Daoy (cell line): Measurements from ENCODE around the gene HSPH1. TPM values are rescaled to one million over a fixed set of nuclear protein-coding genes. Genes with fewer than 3 reads are reported as not detected.

Experiments
- DNase-seq: peaks from one replicate; pipeline ENCODE4 v3.0.0-alpha.2; 2015; ENCODE audit warnings: low read depth
- total RNA-seq: library from RNA; depleted of rRNA; stranded (reverse); fragments of >200 nt; shearing (Covaris generic); gene quantifications from 2 replicates; pipeline ENCODE4 v1.2.3, GENCODE V29; 2014; rRNA removed

Gene HSPH1
- total RNA-seq, 1 experiment from 2014 or later: 100.0 TPM

DNA sequence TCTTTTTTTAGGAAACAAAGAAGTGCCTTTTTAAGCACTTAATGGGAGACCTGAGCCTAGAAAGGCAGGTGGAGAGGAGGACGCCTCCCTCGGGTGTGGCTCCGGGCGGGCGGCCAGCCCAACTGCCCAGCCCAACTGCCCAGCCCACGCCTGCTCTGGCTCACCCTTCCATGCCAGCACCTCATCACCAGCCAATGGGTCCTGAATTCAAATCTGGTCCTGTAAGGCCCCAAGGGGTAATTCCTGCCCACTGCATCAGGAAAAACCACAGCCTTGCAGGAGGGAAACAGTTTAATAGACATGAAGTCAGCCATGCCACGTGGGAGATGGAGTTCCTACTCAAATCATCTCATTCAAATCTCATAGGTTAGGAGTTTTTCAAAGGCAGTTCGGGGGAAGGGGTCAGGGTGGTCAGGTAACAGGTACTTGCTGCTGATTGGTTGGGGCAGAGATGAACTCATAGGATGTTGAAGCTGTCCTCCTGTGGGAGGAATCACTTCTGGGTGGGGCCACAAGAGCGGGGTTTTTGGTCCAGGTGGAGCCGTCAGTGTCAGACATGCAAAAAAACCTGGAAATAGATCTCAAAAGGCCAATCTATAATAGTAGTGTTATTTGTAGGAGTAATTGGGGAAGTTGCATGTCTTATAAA is 64.9 kb downstream of the HSPH1 start:
- no peak for DNase-seq

DNA sequence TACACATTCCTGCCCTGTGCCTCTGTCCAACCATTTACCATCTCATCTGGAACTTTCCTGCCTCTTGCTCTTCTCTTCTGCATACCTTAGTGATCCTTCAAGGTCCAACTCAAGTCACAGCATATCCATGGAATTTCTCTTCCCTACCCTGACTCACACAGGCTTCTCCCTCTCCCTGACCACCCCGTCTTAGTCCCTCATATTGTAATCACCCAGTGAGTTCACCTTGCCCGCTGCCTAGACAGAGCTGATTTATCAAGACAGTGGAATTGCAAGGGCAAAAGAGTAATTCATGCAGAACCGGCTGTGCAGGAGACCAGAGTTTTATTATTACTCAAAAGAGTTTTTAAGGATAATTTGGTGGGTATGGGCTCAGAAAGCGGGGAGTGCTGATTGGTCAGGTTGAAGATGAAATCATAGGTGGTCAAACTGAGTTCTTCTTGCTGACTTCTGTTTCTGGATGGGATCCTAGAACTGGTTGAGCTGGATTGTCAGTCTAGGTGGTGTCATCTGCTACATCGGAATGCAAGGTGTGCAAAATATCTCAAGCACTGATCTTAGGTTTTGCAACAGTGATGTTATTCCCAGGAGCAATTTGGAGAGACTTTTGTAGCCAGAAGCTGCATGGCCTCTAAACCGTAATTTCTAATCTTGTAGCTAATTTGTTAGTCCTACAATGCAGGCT is 67.2 kb downstream of the HSPH1 start:
- DNase-seq: no peak

DNA sequence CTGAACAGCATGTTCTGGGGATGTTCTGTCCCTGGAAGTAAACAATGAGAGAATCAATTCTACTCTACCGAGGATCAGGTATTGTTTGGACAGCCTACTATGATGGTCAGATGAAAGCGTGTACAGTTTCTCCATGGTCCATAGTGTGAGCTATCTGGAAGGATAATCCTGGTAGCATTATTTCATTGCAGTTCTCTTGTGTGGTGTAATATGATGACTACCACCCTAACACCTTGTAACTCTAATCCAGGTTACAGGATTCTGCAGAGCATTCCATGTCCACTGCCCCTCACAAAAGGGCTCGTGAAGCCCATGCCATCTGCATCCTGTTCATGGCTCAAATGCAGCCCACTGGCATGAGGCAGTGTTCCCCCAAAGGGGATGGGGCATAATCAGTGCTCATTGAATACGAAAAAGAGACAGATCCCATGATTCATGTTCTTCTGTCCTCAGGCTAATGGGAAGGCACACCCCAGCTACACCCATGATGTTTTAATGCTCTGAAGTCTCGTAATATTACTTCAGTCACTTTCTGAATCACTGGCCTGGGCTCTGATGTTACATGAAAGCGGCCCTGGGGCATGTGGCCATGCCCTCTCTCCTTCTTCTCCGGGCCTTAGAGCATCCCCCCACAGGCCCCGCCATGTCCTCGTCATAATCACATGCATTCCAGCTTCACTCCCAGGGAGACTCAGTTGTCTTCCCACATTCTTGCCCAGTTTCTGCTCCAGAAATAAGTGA is 68.4 kb downstream of the HSPH1 start:
- DNase-seq: no peak

DNA sequence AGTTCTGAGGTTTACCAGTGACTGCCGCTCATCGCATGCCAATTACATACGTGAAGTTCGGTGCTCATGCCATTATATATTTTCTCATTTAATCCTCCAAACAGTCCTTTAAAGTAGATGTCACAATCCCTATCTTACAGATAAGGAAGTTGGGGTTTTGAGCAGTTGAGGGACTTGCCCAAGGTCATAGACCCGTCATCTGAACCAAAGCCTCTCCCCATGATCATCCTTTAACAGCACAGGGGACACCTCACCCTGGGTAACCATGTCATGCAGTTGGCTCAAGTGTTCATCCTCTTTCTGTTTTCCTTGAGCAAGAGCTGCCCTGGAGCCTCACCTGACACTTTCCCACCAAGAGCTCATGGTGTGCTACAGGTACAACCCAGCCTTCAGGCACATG is 69.1 kb downstream of the HSPH1 start:
- DNase-seq: no peak

DNA sequence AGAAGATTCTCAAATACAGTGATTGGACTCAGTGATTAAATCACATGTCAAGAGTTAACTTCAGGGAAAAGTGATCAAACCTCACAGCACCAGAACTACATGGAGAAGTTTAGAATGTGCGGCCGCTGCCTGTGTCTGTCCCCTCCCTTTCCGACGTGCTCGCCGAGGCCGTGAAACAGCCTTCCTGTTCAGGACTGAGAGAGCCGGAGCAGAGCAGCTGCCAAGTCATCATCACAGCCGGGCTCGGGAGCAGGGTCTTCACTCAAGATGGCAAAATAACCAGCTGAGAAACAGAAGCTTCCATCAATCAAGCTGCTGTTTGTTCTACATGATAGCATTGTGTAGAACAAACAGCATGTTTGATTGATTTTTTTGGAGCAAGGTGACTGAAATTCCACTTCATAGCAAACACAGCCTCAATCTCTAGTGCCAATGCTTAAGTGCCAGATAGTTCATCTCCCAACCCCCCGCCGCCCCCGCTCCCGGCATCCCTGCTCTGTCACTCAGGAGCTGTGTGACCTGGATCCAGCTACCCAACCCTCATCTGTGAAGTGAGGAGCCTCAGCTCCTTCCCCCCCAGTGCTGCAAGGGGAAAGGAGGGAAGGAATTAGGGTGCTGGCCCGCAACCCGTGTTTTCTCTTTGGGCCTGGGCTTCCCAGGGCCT is 70.6 kb downstream of the HSPH1 start:
- DNase-seq: no peak

DNA sequence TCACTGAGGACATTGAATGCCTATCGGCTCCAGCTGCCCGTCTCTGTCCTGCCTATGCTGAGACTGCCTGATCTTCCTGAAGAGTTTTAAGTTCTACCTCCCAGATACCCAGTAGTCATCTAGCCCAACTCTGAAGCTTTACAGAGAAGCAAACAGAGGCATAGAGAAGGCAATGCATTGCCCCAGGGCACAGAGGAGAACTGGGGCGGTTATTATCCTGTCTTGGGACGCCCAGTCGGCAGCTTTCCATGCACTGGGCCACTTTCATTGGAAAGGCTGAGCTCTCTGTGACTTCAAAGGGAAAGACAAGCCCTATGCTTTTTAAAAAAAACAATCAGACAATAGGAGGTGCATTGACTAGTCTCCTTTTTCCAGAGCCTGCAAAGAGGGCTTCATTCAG is 71.6 kb downstream of the HSPH1 start:
- no peak for DNase-seq

DNA sequence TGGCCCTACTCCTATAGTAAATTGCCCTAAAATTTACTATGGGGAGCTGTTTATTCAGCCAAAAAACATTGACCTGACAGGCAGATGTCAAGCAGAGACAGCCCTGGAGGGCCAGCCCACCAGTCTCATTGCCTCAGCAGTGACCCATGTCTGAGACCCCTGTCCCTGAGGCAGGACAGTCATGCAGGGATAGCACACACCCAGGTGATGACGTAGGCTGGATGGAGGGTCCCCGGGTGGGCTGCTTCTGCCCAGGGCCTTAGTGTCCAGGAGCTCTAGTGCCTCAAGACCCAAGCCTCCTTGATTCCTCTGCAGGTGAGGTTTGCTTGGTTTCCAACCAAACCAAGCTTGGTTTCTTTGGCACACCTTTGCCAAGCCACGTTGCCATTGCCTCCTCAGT is 72.1 kb downstream of the HSPH1 start:
- no peak for DNase-seq

DNA sequence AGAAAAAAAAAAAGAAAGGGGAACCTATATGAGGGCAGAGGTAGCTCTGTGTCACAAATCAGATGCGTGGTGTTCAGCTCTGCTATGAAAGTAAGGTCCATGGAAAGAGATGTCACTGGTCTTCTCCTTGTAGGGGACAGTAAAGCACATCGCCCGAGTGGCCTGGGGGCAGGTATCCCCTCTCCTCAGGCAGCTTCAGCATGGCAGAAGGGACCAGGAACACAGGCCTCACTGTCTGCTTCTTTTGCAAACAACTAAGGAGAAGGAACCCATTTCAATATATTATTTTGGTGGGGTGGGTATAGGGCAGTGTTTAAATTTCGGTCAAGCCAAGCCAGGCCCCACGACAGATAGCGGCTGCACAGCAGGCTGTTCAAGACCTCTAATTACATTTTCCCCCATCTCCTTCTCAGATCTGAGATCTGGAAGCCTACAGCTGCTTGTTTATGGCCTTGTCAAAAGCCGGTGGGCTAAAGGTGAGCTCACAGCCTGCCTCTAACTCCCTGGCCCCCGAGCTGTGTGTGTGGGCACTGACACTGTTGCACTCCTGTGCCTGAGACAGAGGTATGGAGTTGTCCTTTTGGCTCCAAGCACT is 72.8 kb downstream of the HSPH1 start:
- DNase-seq: no peak

Other genes starting within 250 kb of the HSPH1 start
- not detected in 2 replicates for gene TEX26, start 229.2 kb downstream of the HSPH1 start, total RNA-seq
- gene B3GLCT, start 38.1 kb upstream of the HSPH1 start, total RNA-seq: 6.8 and 8.2 TPM in 2 replicates